NCI-H82 (cell line): ENCODE measurements around the gene AEBP1.
A peak's percentile ranks its signal among the peaks of the same experiment; 100 is the strongest.

Source experiments
- DNase-seq: peaks from one replicate; lab custom pipeline; 2025; lab: John Stamatoyannopoulos, UW

AEBP1 gene

DNA sequence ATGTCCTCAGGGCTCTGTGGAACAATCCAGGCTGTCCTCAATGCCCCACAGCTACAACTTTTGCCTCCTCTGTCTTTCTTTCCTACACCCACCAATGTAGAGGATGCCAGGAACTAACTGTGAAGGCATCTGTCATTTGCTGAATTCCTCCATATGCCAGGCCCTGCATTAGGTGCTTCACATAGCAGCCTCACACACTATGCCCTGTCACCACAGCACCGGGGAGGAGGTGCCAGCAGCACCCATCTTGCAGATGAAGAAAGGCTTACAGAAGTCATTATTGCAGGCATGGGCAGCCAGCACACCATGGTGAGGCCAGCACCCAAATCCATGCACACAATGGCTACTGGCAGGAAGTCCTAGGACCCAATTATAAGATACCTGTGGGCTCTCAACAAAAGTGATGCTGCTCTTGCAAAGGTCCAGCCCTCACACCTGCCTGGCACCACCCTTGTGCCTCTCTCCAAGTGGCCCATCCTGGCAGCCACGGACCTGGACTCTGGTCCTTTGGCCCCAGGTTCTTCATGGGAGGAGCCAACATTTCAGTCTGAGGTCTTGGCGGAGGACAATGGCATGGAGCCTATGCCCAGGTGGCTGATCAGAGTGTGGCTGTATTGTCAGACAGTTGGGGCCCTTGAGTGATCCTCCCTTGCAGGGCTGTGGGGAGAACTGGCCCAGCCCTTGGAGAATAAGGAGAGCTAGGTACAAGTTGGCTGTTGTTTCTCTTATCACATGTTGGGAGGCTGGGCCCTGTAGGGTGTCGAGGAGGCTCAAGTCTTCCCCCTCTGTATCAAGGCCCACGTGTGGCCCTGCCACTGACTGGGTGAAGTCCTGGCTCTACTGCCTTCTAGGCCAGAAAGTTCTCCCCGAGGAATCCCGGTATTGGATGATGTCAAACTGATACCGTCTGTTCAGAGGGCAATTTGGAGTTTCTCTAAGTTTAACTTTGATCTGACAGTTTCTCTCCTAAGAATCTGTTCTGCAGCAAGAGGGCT, 51.3 kb downstream of the AEBP1 start:
- DNase-seq: no peak

DNA sequence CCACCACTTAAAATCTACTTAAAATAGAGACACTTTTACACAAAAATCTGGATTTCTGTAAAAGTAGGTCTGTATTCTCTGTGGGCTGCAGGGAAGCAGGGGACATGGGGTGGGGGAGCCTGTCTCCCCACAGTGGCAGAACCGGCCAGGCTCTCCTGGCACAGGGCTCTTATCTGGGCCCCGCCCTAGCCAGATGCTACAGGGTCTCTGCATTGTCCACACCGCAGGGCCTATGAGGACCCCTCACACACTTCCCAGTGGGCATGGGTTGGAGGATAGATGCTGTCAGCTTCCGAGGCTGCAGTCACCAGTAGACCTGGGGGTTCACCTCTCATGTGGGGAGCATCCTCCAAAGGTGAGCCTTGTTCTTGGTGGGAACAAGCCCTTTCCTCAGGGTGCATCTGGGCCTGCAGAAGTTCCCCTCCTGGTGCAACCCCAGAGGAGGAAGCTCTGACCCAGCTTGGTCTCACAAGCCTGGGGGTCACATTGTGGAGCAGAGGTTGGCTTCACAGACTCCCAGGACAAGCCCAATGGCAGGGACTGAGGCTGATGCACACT, 52.4 kb downstream of the AEBP1 start:
- no peak for DNase-seq

DNA sequence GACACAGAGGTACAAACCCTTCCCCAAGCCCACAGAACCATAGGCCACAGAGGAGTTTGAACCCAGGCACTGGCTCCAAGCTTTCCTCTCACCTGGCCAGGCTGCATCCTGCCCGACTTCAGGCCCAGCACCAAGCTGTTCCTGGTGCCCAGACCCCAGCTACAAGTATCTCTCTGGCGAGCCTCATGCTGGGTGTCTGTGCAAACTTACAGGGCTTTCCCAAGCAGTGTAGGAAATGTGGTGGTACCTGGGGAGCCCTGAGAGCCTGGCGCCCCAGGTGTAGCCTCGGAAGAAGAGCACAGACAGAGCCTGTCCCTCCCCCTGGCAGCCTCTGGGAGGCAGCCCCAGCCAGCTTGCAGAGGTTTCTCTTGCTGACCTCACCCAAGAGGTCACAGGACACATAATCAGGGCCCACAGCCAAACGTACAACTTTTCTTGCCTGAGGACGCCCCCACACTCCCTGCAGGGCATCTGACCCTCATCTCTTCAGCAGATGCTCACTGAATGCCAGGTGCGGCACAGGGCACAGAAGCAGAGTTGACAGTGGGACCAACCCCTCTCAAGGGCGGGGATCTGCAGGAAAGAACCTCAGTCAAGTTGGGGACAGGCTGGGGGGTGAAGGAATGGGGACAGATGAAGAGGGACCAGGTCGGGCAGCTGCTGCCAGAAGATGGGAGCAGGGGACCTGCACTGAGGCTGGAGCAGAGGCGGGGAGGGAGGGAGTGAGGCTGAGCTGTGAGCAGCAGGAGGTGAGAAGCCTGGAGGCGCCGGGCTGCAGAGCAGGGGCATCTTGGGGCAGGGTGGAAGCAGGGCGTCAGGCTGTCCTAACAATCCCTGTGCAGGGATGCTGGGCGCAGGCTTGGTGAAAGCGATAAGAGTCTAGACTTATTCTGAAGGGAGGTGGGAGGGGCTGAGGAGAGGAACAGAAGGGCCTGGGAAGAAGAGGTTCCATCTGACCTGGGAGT, 53.3 kb downstream of the AEBP1 start:
- peak; percentile 28 for DNase-seq

DNA sequence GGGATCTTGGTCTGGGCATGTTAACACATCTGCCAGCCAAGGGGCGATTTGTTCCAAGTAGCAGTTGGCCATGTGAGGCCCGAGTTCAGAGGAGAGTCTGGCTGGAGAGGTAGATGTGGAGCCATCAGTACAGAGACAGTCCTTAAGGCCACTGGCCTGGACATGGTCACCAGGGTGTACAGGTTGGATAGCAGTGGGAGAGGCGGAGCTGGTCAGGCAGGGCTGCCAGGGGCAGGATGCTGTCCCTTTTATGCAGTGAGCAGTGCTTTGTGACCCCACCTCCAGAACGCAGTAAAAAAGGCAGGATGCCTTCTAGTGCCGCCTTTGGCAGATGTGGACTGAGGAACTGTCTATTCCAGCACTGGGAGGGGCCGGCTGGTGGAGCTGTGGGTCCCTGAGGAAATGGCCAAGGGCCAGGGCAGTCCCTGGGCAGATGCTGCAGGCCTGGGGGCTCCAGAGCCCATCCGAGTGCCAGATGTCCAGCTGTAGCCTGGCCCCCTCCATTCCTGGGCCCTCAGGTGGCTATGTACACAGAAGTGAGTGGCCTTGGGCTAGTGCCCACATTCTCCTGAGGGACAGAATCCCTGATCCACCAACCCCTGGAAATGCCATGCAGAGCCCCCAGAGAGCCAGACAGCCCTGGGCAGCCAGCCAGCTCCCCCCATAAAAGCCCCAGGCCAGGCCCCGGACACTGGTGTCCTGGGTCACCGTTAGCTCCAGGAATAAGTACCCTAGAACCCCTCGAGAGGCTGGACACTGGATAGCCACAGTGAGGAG, 54.1 kb downstream of the AEBP1 start:
- DNase-seq: no peak

DNA sequence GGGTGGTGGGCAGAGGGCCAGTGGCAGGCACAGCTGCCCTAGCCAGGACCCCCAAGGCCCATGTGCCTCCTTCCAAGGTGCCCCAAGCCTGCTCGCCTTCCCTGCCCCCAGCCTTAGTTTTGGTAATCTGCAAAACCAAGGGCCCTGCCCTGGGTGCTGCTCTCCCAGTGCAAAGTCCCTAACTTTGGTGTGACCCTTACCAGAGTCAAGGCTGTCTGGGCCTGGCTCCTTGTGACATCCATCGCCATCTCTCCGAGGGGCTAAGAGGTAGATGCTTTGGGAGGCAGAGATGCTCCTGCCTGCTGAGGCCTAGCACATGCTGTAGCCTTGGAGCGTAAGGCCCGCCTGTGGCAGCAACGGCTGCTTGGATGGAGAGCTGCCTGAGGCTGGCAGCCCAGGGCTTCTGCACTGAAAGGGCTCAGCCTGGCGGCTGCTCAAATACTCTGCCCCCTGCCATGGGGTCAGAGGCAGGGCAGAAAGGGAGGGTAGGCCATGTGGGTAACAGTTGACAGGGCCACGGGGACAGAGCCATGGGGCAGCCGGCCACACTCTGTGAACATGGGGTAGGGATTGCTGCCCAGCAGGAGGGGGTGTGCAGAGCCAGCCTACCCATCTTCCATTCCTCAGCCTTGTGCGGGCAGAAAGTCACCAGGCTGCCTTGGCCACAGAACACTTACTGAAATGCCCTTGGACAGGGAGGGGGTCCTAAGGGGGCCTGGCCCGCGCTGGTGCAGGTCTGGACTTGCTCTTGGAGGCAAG, 54.9 kb downstream of the AEBP1 start:
- no peak for DNase-seq

DNA sequence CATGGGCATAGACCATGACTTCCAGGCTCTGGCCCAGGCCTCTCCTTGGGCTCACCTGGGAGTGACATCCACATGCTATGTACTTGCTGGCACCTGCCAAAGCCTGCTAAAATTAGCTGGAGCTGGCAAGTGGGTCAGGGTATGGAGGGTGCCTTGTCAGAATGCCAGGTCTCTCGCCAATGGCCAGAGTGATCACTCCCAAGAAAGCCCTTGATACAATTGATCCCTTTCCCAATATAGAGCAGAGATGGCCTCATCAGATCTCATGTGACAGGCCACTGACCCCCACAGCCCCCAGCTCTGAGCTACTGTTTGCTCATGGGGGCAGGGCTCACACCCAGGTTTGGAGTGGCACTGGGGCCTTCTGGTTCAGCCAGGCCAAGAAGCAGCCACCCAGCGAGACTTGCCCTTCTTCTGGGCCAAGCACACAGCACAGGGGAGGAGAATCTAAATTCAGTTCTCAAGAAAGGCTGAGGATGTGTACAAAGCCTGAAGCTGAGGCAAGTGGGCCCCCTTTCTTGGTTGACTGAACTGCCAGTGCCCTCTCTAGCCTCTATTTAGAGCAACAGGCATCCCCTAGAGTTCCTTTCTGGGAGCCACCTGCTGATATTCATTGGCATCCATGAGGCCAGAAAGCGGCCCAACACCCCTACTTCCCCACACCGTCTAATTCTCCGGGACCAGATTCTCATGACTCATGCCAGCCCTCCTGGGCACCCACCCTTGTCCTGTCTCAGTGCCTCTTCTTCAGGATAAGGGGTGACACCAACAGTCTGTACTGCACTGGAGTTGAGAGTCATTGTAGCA, 55.9 kb downstream of the AEBP1 start:
- DNase-seq: no peak

DNA sequence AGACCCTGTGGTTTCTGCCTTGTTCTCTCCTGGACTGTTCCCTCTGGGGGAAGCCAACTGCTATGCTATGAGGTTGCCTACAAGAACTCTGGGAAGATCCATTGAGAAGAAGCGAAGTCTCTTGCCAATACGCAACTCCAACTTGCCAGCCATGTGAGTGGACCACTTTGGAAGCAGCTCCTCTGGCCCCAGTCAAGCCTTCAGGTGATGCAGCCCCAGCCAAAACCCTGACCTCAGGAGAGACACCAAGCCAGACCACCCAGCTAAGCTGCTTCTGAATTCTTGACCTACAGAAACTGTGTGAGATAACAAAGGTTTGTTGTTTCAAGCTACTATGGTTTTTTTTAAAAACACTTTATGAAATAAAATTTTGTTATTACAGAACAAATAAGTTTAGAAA, 57.2 kb downstream of the AEBP1 start:
- no peak for DNase-seq

DNA sequence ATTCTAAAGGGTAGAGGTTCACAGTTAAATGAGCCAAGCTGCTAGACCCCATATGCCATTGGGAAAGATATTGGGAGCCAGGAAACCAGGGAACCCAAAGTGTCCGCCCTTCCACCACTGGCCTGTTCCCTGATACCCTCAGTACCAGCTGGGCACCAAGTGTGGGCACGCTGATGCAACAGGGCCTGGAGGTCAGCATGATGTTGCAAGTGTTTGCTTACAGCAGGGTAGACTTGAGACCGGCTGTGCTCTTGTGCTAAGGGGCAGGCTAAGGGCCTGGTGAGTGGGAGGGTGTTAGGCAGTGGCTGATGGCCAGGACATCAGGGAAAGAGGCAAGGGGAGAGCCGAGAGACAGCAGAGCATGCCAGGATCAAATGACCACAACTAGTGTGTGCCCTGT, 58.0 kb downstream of the AEBP1 start:
- no peak for DNase-seq

DNA sequence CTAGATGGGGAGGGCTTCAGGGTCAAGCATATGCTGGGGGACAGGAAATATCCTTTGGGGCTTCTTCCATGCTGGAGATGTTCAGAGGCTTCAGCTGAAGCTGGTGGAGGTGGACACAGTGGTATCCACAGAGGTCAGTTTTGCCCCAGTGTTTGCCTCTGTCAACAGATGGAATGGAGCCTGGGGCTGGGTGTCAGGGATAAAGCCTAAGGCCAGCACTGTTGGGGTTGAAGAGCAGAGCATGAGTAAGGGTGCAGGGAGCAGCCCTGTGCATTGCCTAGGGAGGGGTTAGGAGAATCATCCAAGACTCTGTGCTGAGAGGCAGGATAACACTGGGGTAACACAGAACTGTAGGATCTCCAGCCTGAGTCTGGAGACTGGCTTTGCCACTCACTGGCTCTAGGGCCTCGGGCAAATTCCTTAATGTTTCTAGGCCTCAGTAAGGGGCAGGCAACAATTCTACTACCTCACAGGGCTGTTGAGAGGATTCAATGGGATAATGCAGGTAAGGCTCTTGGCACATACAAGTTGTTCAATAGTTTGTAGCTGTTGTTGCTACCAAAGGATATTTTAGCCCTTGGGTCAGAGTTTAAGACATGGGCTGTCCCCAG, 58.7 kb downstream of the AEBP1 start:
- no peak for DNase-seq

DNA sequence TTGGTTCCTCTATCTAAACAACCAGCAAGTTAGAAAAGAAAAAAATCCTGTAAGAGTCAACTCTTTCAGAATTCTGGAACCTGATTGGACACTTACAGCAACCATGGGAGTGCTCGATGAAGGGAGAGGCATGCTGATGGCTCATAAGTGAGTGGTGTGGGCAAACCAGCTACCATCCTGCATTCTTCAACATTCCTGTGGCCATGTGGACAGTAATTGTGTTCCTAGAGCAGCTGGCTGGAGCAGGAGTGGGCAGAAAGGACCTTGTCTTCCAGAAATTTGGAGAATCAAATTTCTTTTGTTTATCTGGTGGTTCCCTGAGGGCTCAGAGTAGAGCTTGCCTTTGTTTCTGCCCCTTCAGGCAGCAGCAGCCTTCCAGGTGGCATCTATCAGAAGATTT, 59.4 kb downstream of the AEBP1 start:
- DNase-seq: no peak
